PC-3 (cell line): ENCODE data around the gene SVBP.

Experiments
- EZH2 ChIP-seq: fragments of 300-600 bp; sonication (generic); IDR thresholded peaks from one replicate; pipeline ENCODE4 v1.6.1; 2017; ENCODE audit warnings: antibody characterized with exemption, mild to moderate bottlenecking, low read length; ENCODE audit not compliant: unreplicated experiment
- TF ChIP-seq, protein P1 (sequence below): fragments of 300-600 bp; sonication (generic); conservative IDR thresholded peaks from 2 replicates; pipeline ENCODE4 v1.5.1; 2017; ENCODE audit warnings: antibody characterized with exemption, low read depth, mild to moderate bottlenecking, low read length

DNA sequence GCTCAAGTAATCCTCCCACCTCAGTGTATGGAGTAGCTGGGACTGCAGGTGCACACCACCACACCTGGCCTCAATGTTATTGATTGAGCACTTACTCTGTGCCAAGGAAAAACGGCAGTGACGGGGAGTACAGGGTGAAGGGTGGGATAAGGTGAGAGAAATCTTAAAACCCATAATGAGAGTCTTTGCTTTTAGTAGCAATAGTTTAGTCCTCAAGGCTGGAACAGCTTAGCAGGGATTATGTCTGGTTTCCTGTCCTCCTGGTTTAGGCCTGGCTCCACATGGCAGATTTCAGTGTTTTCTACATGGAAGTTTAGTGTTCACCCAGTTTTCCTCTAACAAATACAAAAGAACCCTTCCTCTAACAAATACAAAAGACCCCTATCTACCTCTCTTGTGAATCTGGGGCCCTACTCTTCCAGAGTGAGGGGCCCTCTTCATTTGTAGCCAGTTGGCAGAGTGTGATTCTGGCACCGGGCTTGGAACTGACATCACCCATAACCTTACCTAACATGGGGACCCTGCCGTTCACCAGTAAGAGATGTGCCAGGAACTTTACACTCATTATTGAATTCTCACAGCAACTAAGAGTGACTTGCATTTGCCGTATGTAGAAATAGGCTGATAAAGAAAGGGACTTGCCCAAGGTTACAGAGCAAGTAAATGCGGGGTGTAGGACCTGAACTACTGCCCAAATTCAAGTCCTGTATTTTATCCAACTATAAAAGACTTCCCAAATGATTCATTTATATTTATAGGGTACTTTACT is 36.1 kb upstream of the SVBP start:
- TF ChIP-seq, protein P1, sequence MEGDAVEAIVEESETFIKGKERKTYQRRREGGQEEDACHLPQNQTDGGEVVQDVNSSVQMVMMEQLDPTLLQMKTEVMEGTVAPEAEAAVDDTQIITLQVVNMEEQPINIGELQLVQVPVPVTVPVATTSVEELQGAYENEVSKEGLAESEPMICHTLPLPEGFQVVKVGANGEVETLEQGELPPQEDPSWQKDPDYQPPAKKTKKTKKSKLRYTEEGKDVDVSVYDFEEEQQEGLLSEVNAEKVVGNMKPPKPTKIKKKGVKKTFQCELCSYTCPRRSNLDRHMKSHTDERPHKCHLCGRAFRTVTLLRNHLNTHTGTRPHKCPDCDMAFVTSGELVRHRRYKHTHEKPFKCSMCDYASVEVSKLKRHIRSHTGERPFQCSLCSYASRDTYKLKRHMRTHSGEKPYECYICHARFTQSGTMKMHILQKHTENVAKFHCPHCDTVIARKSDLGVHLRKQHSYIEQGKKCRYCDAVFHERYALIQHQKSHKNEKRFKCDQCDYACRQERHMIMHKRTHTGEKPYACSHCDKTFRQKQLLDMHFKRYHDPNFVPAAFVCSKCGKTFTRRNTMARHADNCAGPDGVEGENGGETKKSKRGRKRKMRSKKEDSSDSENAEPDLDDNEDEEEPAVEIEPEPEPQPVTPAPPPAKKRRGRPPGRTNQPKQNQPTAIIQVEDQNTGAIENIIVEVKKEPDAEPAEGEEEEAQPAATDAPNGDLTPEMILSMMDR, result no peak
- no peak for TF ChIP-seq EZH2
